ENCODE results near the gene RAB11A. TPM values are rescaled to one million over a fixed set of nuclear protein-coding genes. Genes with fewer than 3 reads are reported as not detected.

Gene RAB11A
- total RNA-seq, 2 experiments from 2014 or later, result 98.5 to 102 TPM

DNA sequence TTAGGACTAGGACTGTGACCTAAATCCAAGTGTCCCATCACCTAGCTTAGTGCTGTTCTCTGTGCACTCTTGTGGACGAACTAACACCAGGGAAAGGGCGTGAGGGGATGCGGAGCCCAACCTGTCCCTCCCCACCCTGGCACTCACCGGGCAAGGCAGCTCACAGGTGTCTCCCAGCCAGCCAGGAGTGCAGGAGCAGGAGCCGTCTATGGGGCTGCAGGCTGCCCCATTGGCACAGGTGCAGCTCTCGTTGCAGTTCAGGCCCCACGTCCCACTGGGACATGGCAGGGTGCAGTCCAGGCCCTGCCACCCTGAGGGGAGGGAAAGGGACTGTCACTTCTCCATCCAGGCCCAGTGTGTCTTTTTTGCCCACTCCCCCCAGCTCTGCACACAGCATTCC is 60.3 kb downstream of the RAB11A start:
- Mint-ChIP-seq H3K27ac (no peak overlapping the region), H3K4me3 (no peak overlapping the region), H3K9me3 (no peaks in the 10 kb centered on the region), H3K36me3 (ENCODE audit: low read depth) (no peaks in the 10 kb centered on the region), H3K4me1 (ENCODE audit: low read depth) (no peaks in the 10 kb centered on the region), H3K27me3 (no peaks in the 10 kb centered on the region)
- TF ChIP-seq, protein P1, sequence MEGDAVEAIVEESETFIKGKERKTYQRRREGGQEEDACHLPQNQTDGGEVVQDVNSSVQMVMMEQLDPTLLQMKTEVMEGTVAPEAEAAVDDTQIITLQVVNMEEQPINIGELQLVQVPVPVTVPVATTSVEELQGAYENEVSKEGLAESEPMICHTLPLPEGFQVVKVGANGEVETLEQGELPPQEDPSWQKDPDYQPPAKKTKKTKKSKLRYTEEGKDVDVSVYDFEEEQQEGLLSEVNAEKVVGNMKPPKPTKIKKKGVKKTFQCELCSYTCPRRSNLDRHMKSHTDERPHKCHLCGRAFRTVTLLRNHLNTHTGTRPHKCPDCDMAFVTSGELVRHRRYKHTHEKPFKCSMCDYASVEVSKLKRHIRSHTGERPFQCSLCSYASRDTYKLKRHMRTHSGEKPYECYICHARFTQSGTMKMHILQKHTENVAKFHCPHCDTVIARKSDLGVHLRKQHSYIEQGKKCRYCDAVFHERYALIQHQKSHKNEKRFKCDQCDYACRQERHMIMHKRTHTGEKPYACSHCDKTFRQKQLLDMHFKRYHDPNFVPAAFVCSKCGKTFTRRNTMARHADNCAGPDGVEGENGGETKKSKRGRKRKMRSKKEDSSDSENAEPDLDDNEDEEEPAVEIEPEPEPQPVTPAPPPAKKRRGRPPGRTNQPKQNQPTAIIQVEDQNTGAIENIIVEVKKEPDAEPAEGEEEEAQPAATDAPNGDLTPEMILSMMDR (IDR thresholded peaks at IDR 0.05), result no peak
- DNase-seq (no peak), ATAC-seq (ENCODE audit: poor library complexity) (no peak)
- ChIA-PET POLR2A (no interaction called here), CTCF (no interaction called here)
- no peaks in the 10 kb centered on the region for H3K4me1 ChIP-seq (ENCODE audit: insufficient read depth, low read length)
- intact Hi-C loops (cut with DNase I, micrococcal nuclease), result no loop called here
- no peaks in the 10 kb centered on the region for H3K27me3 ChIP-seq (ENCODE audit: control insufficient read depth in 1 of 2, insufficient read depth in 2 of 2, low read length in 2 of 2)
- no peak overlapping the region for H3K4me3 ChIP-seq (ENCODE audit: low read length)
- no peaks in the 10 kb centered on the region for H3K36me3 ChIP-seq (ENCODE audit: insufficient read depth, low read length)
- no peaks in the 10 kb centered on the region for H3K9me3 ChIP-seq (ENCODE audit: control insufficient read depth in 1 of 2, insufficient read depth in 1 of 2, low read length in 2 of 2)
- no peak overlapping the region for H3K27ac ChIP-seq (ENCODE audit: low read depth in 1 of 2, low read length in 2 of 2)

DNA sequence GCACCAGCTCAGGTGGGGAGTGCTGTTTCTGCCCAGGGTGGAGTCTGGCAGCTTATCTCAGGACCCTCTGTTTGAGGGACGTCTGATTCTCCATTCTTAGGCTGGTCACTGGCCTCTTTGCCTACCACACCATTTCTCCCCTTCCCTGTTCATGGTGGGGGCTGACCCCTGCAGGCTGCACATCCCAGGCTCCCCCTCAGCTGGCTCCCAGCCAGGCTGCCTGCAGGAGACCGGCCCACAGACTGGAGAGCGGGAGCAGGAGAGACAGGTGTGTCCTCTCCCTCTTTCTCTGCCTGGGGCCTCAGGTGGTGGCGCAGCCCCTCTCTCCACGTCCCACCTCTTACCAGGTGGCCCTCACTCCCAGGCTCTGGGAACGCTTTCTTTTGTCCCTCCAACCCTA is 60.8 kb downstream of the RAB11A start:
- Histone ChIP-seq H3K27me3 (ENCODE audit: control insufficient read depth in 1 of 2, insufficient read depth in 2 of 2, low read length in 2 of 2) (no peaks in the 10 kb centered on the region), H3K36me3 (ENCODE audit: insufficient read depth, low read length) (no peaks in the 10 kb centered on the region), H3K4me1 (ENCODE audit: insufficient read depth, low read length) (no peaks in the 10 kb centered on the region), H3K4me3 (ENCODE audit: low read length) (no peak overlapping the region), H3K27ac (ENCODE audit: low read depth in 1 of 2, low read length in 2 of 2) (no peak overlapping the region), H3K9me3 (ENCODE audit: control insufficient read depth in 1 of 2, insufficient read depth in 1 of 2, low read length in 2 of 2) (no peaks in the 10 kb centered on the region)
- no peak for ATAC-seq (ENCODE audit: poor library complexity)
- Mint-ChIP-seq H3K27me3 (no peaks in the 10 kb centered on the region), H3K4me3 (no peak overlapping the region), H3K4me1 (ENCODE audit: low read depth) (no peaks in the 10 kb centered on the region), H3K36me3 (ENCODE audit: low read depth) (no peaks in the 10 kb centered on the region), H3K27ac (no peak overlapping the region), H3K9me3 (no peaks in the 10 kb centered on the region)
- ChIA-PET CTCF (no interaction called here), POLR2A (no interaction called here)
- TF ChIP-seq, protein P1 (IDR thresholded peaks at IDR 0.05), result no peak
- no peak for DNase-seq
- intact Hi-C loops (cut with DNase I, micrococcal nuclease), result no loop called here

DNA sequence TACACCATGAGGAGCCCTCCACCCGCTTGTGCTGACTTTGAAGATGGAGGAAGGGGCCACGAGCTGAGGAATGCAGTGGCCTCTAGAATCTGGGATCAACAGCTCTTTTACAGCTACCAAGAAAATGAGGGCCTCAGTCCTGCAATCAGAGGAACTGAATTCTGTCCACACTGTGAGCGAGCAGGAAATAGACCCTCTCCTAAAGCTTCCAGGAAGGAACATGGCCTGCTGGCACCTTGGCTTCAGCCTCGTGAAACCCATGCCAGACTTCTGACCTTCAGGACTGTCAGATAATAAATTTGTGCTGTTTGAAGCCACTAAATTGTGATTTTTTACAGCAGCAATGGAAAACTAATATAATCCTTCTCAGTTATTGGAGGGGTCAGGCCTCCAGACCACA is 61.9 kb downstream of the RAB11A start:
- Mint-ChIP-seq H3K27ac (no peak overlapping the region), H3K27me3 (no peaks in the 10 kb centered on the region), H3K9me3 (no peaks in the 10 kb centered on the region), H3K4me3 (no peak overlapping the region), H3K36me3 (ENCODE audit: low read depth) (no peaks in the 10 kb centered on the region), H3K4me1 (ENCODE audit: low read depth) (no peaks in the 10 kb centered on the region)
- Histone ChIP-seq H3K4me3 (ENCODE audit: low read length) (no peak overlapping the region), H3K9me3 (ENCODE audit: control insufficient read depth in 1 of 2, insufficient read depth in 1 of 2, low read length in 2 of 2) (no peaks in the 10 kb centered on the region), H3K27ac (ENCODE audit: low read depth in 1 of 2, low read length in 2 of 2) (no peak overlapping the region), H3K4me1 (ENCODE audit: insufficient read depth, low read length) (no peaks in the 10 kb centered on the region), H3K27me3 (ENCODE audit: control insufficient read depth in 1 of 2, insufficient read depth in 2 of 2, low read length in 2 of 2) (no peaks in the 10 kb centered on the region), H3K36me3 (ENCODE audit: insufficient read depth, low read length) (no peaks in the 10 kb centered on the region)
- ATAC-seq (ENCODE audit: poor library complexity), result no peak
- ChIA-PET CTCF (no interaction called here), POLR2A (no interaction called here)
- TF ChIP-seq, protein P1 (IDR thresholded peaks at IDR 0.05), result no peak
- intact Hi-C loops (cut with DNase I, micrococcal nuclease), result no loop called here
- no peak for DNase-seq

All from CD4-positive, alpha-beta T cell (primary cell).